Right atrium auricular region (tissue), 2 donors: ENCODE data around the gene FBXO36. TPM values are rescaled to one million over a fixed set of nuclear protein-coding genes. Genes with fewer than 3 reads are reported as not detected.

Experiments used
- DNase-seq: peaks from one replicate; pipeline ENCODE4 v3.0.0-alpha.2; 2019; ENCODE audit warnings: low spot score
- H3K27ac ChIP-seq, 2 donors: fragments of 200-600 bp; sonication (generic); 1 replicate in 1 of 2; 2 replicates in 1 of 2; pipeline ENCODE4 v1.5.1; 2016 to 2019
- H3K27me3 ChIP-seq, 2 donors: fragments of 200-600 bp; sonication (generic); one replicate each; pipeline versions ENCODE4 v1.5.1 to v1.6.0; 2017 to 2019
- H3K36me3 ChIP-seq: fragments of 200-600 bp; sonication (generic); one replicate; pipeline ENCODE4 v1.5.1; 2016
- H3K4me1 ChIP-seq, 2 donors: fragments of 200-600 bp; sonication (generic); one replicate each; pipeline versions ENCODE4 v1.5.1 to v1.6.0; 2017 to 2019
- H3K4me3 ChIP-seq, 2 donors: fragments of 200-600 bp; sonication (generic); 1 replicate in 1 of 2; 2 replicates in 1 of 2; pipeline ENCODE4 v1.5.1; 2017 to 2019; ENCODE audit warnings: mild to moderate bottlenecking in 1 of 2, moderate library complexity in 1 of 2
- H3K9me3 ChIP-seq, 2 donors: fragments of 200-600 bp; sonication (generic); one replicate each; pipeline ENCODE4 v1.5.1; 2019
- CTCF ChIP-seq, 2 donors: fragments of 200-600 bp; sonication (generic); IDR thresholded peaks; one replicate each; pipeline ENCODE4 v1.5.1; 2019; ENCODE audit warnings: antibody characterized with exemption in 2 of 2
- total RNA-seq, 2 donors: library from RNA; depleted of rRNA; stranded (reverse); fragments of >200 nt; gene quantifications; one replicate each; pipeline ENCODE4 v1.1.0, GENCODE V29; 2016

The FBXO36 gene
- total RNA-seq, 2 donors from 2014 or later: 0.98 to 1.3 TPM

- no peaks in the 10 kb centered on the region for H3K36me3 ChIP-seq
- DNase-seq: peak; percentile 85
- H3K9me3 ChIP-seq: no peaks in the 10 kb centered on the region
- H3K27me3 ChIP-seq: no peaks in the 10 kb centered on the region
- H3K27ac ChIP-seq: no peak overlapping the region
- peak; percentile 80 to 89 for TF ChIP-seq CTCF (IDR thresholded peaks at IDR 0.05)
- H3K4me1 ChIP-seq: peaks cover 0 to 5% of the 10 kb centered on the region in 2 donors
- H3K4me3 ChIP-seq: peak overlapping the region in 1 of 2 donors; percentile 6
These were observed 85.8 kb downstream of the FBXO36 start for GRCh38 chr2:230007931-230008707.

- Histone ChIP-seq H3K27me3 (no peaks in the 10 kb centered on the region), H3K9me3 (no peaks in the 10 kb centered on the region), H3K4me1 (peaks cover 0 to 5% of the 10 kb centered on the region in 2 donors), H3K27ac (no peak overlapping the region), H3K36me3 (no peaks in the 10 kb centered on the region), H3K4me3 (peak overlapping the region in 1 of 2 donors; percentile 6)
- no peak for TF ChIP-seq CTCF (IDR thresholded peaks at IDR 0.05)
- no peak for DNase-seq
These were observed 86.4 kb downstream of the FBXO36 start for GRCh38 chr2:230008708-230009066.

GRCh38 chr2:230010501-230010900, 88.2 kb downstream of the FBXO36 start:
- Histone ChIP-seq H3K27ac (no peak overlapping the region), H3K4me1 (peaks cover 0 to 5% of the 10 kb centered on the region in 2 donors), H3K36me3 (no peaks in the 10 kb centered on the region), H3K9me3 (no peaks in the 10 kb centered on the region), H3K4me3 (no peak overlapping the region), H3K27me3 (no peaks in the 10 kb centered on the region)
- TF ChIP-seq CTCF (IDR thresholded peaks at IDR 0.05): no peak
- no peak for DNase-seq

- no peak for DNase-seq
- no peak overlapping the region for H3K4me3 ChIP-seq
- H3K27ac ChIP-seq: no peak overlapping the region
- H3K36me3 ChIP-seq: no peaks in the 10 kb centered on the region
- H3K4me1 ChIP-seq: peaks cover 0 to 5% of the 10 kb centered on the region in 2 donors
- H3K27me3 ChIP-seq: no peaks in the 10 kb centered on the region
- TF ChIP-seq CTCF (IDR thresholded peaks at IDR 0.05): no peak
- H3K9me3 ChIP-seq: peaks cover 0 to 3% of the 10 kb centered on the region in 2 donors
These were observed 89.3 kb downstream of the FBXO36 start for GRCh38 chr2:230011617-230012016.

GRCh38 chr2:230012267-230012884, 90.1 kb downstream of the FBXO36 start:
- Histone ChIP-seq H3K27ac (no peak overlapping the region), H3K9me3 (peaks cover 0 to 3% of the 10 kb centered on the region in 2 donors), H3K36me3 (no peaks in the 10 kb centered on the region), H3K4me1 (peaks cover 0 to 5% of the 10 kb centered on the region in 2 donors), H3K27me3 (no peaks in the 10 kb centered on the region), H3K4me3 (no peak overlapping the region)
- no peak for TF ChIP-seq CTCF (IDR thresholded peaks at IDR 0.05)
- DNase-seq: no peak
